Right lung (tissue), 5 donors: ENCODE results near the gene MYO5A. TPM values are rescaled to one million over a fixed set of nuclear protein-coding genes. Genes with fewer than 3 reads are reported as not detected.

ENCODE experiments used
- DNase-seq, 2 donors: peaks; one replicate each; pipeline ENCODE4 v3.0.0-alpha.2; 2013
- polyA plus RNA-seq, 5 donors: library from polyadenylated mRNA; unstranded; fragments of 120-200 nt; gene quantifications; one replicate each; pipeline versions ENCODE4 v1.2.1 to v1.2.3, GENCODE V29; 2013; ENCODE audit warnings: inconsistent platforms in 1 of 5, low replicate concordance in 1 of 5; ENCODE audit not compliant: insufficient read length in 5 of 5, insufficient read depth in 1 of 5

Gene MYO5A
- polyA plus RNA-seq, 5 donors: 18.1 to 43.4 (median 40.2) TPM

- no peak for DNase-seq
These were observed 159.2 kb downstream of the MYO5A start for GRCh38 chr15:52369455-52369854.

GRCh38 chr15:52369030-52369429 is 159.7 kb downstream of the MYO5A start:
- no peak for DNase-seq

DNA sequence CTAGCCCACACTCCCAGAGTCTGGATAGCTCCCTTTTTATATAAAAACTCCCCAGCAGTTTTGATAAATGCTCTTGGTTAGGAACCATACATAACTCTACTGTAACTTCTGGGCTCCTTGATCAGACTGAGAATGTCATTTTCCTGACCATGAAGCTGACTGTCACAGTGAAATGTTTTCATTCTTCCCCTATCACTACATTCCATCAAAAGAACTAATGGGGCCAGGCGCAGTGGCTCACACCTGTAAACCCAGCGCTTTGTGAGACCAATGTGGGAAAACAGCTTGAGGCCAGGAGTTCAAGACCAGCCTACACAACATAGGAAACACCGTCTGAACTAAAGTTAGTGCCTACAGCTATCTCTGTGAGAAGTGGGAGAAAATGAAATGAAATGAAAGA is 160.3 kb downstream of the MYO5A start:
- DNase-seq: no peak

DNA sequence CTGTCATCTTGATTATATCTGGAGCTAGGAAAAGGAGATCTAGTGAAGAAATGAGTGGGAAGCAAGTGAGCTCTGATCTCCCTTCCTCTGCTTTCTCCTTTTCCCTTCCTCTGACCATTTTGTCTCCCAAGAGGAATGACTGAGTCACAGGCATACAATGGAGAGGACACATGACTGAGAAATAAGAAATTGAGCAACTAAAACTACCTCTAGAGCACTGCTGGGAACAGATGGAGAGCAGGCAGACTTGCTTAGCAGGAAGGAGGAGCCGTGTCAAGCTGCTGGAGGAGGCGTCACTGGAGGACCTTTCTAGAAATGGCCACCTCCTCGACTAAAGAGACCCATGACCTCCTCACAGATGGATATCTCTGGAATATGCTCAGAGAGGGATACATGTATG is 166.2 kb downstream of the MYO5A start:
- DNase-seq: no peak

- no peak for DNase-seq
These were observed 166.6 kb downstream of the MYO5A start for GRCh38 chr15:52361975-52362494.

- DNase-seq: no peak
These were observed 167.2 kb downstream of the MYO5A start for GRCh38 chr15:52361494-52361893.

GRCh38 chr15:52360229-52361203 is 168.2 kb downstream of the MYO5A start:
- no peak for DNase-seq

GRCh38 chr15:52359722-52360121 is 169.0 kb downstream of the MYO5A start:
- DNase-seq: no peak

- no peak for DNase-seq
These were observed 170.7 kb downstream of the MYO5A start for GRCh38 chr15:52357949-52358348.

GRCh38 chr15:52352086-52352485 is 176.6 kb downstream of the MYO5A start:
- DNase-seq: no peak

- no peak for DNase-seq
These were observed 177.3 kb downstream of the MYO5A start for GRCh38 chr15:52351206-52351908.

GRCh38 chr15:52350423-52350822 is 178.3 kb downstream of the MYO5A start:
- no peak for DNase-seq

- DNase-seq: no peak
These were observed 179.5 kb downstream of the MYO5A start for GRCh38 chr15:52349052-52349700.

DNA sequence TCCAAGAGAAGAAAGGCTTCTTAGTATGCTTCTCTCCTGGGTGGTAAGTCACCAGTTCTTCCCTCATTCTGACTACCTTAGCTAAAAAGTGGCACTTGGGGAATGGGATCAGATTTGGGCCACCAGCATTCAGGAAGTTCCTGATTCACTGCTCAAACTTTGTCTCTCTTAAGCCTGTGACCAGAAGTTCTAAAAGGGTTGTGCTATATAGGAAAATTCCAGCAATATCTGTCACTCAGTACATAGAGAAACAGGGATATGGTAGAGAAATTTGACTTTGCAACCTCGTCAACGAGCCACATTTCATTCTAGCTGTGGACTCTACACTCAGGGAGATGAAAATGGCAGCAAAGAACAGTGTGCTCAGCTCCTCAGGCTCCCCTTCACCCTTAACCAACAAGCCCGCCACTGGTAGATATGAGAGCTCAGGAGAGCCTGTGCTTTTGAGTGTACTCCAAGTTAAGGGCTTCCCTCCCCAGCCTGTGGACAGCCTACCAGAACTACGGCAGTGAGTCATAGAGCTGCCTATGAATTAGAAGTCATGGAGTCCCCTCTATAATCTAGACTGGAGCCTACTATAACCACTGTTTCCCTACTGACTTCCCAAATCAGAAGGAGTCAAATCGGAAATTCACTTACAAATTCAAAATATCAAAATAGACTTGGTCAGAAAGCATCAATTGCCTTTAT is 180.5 kb downstream of the MYO5A start:
- DNase-seq: no peak

DNA sequence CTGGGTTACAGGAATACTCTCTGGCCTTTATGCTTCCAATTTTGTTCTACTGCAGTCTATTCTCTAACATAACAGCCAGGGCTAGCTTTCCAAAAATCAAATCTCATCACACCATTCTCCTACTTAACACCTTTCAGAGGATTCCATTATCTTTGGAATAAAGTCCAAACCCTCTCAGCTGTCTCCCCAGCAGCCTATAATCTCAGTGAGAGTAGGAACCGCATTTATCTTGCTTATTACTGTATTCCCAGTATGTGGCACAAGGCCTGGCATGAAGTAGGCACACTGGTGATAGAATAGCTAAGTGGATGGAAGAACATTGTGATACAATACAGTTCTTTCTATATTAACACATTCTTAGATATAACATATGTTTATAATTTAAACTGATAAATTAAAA is 184.1 kb downstream of the MYO5A start:
- no peak for DNase-seq

GRCh38 chr15:52343831-52344230 is 184.8 kb downstream of the MYO5A start:
- DNase-seq: no peak

DNA sequence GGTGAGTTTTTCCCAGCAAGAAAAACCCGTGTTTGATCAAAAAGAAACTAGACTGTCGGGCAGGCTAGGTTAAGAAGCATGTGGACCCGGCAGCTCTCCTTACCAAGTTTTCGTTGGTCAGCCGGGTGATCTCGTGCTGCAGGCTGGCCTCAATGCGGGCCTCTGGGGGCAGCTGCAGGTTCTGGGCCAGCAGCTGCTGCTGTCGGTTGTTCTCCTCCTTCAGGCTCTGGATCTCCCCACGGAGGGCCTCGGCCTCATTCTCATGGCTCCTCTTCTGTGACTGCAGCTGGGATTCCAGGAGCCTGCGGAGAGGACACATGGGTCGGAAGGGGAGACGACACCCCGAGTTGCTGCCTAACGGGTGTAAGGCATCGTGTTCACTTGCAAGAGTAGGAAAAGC is 188.6 kb downstream of the MYO5A start:
- DNase-seq: no peak

GRCh38 chr15:52338891-52339290 is 189.8 kb downstream of the MYO5A start:
- DNase-seq: no peak

GRCh38 chr15:52338058-52338457 is 190.6 kb downstream of the MYO5A start:
- no peak for DNase-seq

GRCh38 chr15:52337198-52337853 is 191.4 kb downstream of the MYO5A start:
- DNase-seq: no peak

DNA sequence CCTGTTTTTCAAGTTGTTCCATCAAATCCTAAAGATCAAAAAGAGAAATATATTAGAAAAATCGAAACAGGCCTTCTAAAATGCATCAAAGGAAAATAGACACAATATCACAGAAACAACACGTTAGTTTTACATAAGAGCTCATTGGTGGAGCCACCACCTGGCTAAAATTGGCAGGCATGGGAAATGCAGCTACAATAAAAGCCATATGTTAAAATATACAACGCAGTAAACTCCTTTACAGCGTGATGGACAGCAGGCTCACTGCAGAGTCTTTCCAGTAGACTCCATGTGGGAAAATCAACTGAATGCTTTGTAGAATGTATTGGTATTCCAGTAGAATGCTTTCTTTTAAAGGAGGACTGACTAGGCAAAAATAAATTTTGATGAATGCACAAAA is 192.2 kb downstream of the MYO5A start:
- no peak for DNase-seq
